GM12878 (cell line): ENCODE results near the gene ST7. TPM values are rescaled to one million over a fixed set of nuclear protein-coding genes. Genes with fewer than 3 reads are reported as not detected.

Source experiments
- GATAD2B ChIP-seq: fragments of 450-650 bp; conservative IDR thresholded peaks from 2 replicates; pipeline ENCODE4 v1.6.1; 2017; ENCODE audit warnings: low read depth, mild to moderate bottlenecking, moderate library complexity
- HDGF ChIP-seq: fragments of 450-650 bp; IDR thresholded peaks from 2 replicates; pipeline ENCODE4 v1.6.1; 2016; ENCODE audit warnings: antibody characterized with exemption
- JUNB ChIP-seq: IDR thresholded peaks from 2 replicates; pipeline ENCODE4 v1.6.1; 2016; ENCODE audit warnings: antibody characterized with exemption, mild to moderate bottlenecking
- NFXL1 ChIP-seq: fragments of 450-650 bp; IDR thresholded peaks from 2 replicates; pipeline ENCODE4 v1.6.1; 2017; ENCODE audit warnings: antibody characterized with exemption, mild to moderate bottlenecking, borderline replicate concordance
- RB1 ChIP-seq: fragments of 450-650 bp; formaldehyde crosslinking; IDR thresholded peaks from 2 replicates; pipeline ENCODE4 v1.6.1; 2017; ENCODE audit warnings: mild to moderate bottlenecking, borderline replicate concordance
- SMAD1 ChIP-seq: fragments of 450-650 bp; IDR thresholded peaks from 2 replicates; pipeline ENCODE4 v1.6.1; 2018; ENCODE audit warnings: mild to moderate bottlenecking, low read depth; ENCODE audit not compliant: partially characterized antibody
- SMC3 ChIP-seq: IDR thresholded peaks from 2 replicates; pipeline ENCODE4 v1.6.1; 2011; ENCODE audit warnings: low read length, improper control_type of control experiment, borderline replicate concordance
- polyA plus RNA-seq, 11 experiments: library from polyadenylated mRNA; depleted of rRNA in 4 of 11; unstranded in 6 of 11; stranded (reverse) in 5 of 11; fragments of >200 nt; fragmentation: Nextera tagmentation in 4 of 11; fragmentation: Illumina TruSeq in 1 of 11; extraction: Ambion mirVana in 4 of 11; extraction: Trizol in 1 of 11; gene quantifications; 1 replicate in 1 of 11; 2 replicates in 10 of 11; pipeline versions ENCODE4 v1.2.1 to v1.2.3, GENCODE V29; 2011 to 2016; ENCODE audit warnings: inconsistent platforms in 2 of 11, missing spikeins in 2 of 11, low read depth in 1 of 11
- total RNA-seq, 4 experiments: library from RNA; depleted of rRNA in 3 of 4; stranded (reverse); fragments of >200 nt in 3 of 4; fragmentation: Illumina TruSeq in 1 of 4; extraction: Trizol in 1 of 4; gene quantifications; 2 replicates each; pipeline versions ENCODE4 v1.2.1 to v1.2.3, GENCODE V29; 2013 to 2021
- TF ChIP-seq, protein P1 (sequence below): IDR thresholded peaks from 2 replicates; pipeline ENCODE4 v1.6.1; 2012; ENCODE audit warnings: low read depth, low read length, improper control_type of control experiment
- TF ChIP-seq, protein P2 (sequence below): fragments of 450-650 bp; IDR thresholded peaks from 2 replicates; pipeline ENCODE4 v1.6.1; 2018; ENCODE audit warnings: borderline replicate concordance, mild to moderate bottlenecking; ENCODE audit not compliant: partially characterized antibody

The ST7 gene
- total and polyA plus RNA-seq, 10 of the 15 experiments (the other 5 are each of a cell fraction or from before 2014, with no cell fraction given) = 27.7 to 76.4 (median 53.6) TPM

DNA sequence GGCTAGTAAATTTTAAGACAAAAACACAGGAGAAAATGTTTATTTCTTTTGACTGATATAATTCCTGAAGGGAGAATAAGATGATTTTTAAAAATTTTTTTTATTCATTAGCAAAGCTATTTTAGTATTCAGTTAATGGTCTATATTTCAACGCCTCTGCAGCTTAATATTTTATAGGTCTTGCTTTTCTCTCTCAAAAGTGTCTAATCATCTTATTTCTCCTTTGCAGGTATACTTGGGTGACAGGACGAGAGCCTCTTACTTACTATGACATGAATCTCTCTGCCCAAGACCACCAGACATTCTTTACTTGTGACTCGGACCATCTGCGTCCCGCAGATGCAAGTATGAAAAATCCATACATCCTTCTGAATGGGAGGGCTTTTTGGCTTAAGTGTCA is 177.0 kb downstream of the ST7 start (continued):
- no peak for TF ChIP-seq RB1
- no peak for TF ChIP-seq NFXL1
- TF ChIP-seq, protein P1, sequence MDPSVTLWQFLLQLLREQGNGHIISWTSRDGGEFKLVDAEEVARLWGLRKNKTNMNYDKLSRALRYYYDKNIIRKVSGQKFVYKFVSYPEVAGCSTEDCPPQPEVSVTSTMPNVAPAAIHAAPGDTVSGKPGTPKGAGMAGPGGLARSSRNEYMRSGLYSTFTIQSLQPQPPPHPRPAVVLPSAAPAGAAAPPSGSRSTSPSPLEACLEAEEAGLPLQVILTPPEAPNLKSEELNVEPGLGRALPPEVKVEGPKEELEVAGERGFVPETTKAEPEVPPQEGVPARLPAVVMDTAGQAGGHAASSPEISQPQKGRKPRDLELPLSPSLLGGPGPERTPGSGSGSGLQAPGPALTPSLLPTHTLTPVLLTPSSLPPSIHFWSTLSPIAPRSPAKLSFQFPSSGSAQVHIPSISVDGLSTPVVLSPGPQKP = no peak
- no peak for TF ChIP-seq SMAD1
- TF ChIP-seq SMC3 = no peak
- TF ChIP-seq GATAD2B = no peak
- TF ChIP-seq HDGF = no peak
- TF ChIP-seq, protein P2, sequence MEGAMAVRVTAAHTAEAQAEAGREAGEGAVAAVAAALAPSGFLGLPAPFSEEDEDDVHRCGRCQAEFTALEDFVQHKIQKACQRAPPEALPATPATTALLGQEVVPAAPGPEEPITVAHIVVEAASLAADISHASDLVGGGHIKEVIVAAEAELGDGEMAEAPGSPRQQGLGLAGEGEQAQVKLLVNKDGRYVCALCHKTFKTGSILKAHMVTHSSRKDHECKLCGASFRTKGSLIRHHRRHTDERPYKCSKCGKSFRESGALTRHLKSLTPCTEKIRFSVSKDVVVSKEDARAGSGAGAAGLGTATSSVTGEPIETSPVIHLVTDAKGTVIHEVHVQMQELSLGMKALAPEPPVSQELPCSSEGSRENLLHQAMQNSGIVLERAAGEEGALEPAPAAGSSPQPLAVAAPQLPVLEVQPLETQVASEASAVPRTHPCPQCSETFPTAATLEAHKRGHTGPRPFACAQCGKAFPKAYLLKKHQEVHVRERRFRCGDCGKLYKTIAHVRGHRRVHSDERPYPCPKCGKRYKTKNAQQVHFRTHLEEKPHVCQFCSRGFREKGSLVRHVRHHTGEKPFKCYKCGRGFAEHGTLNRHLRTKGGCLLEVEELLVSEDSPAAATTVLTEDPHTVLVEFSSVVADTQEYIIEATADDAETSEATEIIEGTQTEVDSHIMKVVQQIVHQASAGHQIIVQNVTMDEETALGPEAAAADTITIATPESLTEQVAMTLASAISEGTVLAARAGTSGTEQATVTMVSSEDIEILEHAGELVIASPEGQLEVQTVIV = no peak
- no peak for TF ChIP-seq JUNB
- TF ChIP-seq, all 136 proteins: peak for 0
